Neural progenitor cell (in vitro differentiated cells): Measurements from ENCODE around the gene ADARB2.

Experiments
- CTCF ChIP-seq: fragments of 200-600 bp; sonication (generic); IDR thresholded peaks from 2 replicates; pipeline ENCODE4 v1.5.1; 2017; ENCODE audit warnings: antibody characterized with exemption, mild to moderate bottlenecking
- EZH2 ChIP-seq: fragments of 200-600 bp; sonication (generic); IDR thresholded peaks from 2 replicates; pipeline ENCODE4 v1.6.1; 2017; ENCODE audit warnings: antibody characterized with exemption, mild to moderate bottlenecking, moderate library complexity

GRCh38 chr10:1423676-1424253, 313.6 kb downstream of the ADARB2 start:
- TF ChIP-seq CTCF, result no peak
- TF ChIP-seq EZH2, result no peak
